Gastrocnemius medialis (tissue), 4 donors: Measurements from ENCODE around the gene ENAH.

ENCODE experiments used
- CTCF ChIP-seq, 5 experiments: fragments of 450-650 bp in 3 of 5; fragments of 200-600 bp in 2 of 5; sonication (generic) in 2 of 5; IDR thresholded peaks in 4 of 5; conservative IDR thresholded peaks in 1 of 5; 1 replicate in 4 of 5; 2 replicates in 1 of 5; pipeline ENCODE4 v1.5.1; 2016 to 2019; ENCODE audit warnings: antibody characterized with exemption in 5 of 5, mild to moderate bottlenecking in 3 of 5, moderate library complexity in 3 of 5
- POLR2A ChIP-seq, 2 donors: fragments of 450-650 bp; IDR thresholded peaks; one replicate each; pipeline ENCODE4 v1.6.1; 2017; ENCODE audit warnings: antibody characterized with exemption in 2 of 2, mild to moderate bottlenecking in 2 of 2, moderate library complexity in 2 of 2

- no peak for TF ChIP-seq CTCF (IDR thresholded peaks at IDR 0.05 in 4 of 5, conservative IDR thresholded peaks at IDR 0.05 in 1 of 5)
- no peak for TF ChIP-seq POLR2A (IDR thresholded peaks at IDR 0.05)
Observed at GRCh38 chr1:225534772-225535171, 118.2 kb downstream of the ENAH start.
